ENCODE data around the gene MMP14.

- TF ChIP-seq POLR2A (IDR thresholded peaks at IDR 0.05) (no peak), CTCF (IDR thresholded peaks at IDR 0.05) (no peak)
Measured at GRCh38 chr14:22864979-22865378, 28.6 kb downstream of the MMP14 start.

Data from vagina (tissue), 2 donors.